K562 (cell line): Measurements from ENCODE around the gene ABCC1. TPM values are rescaled to one million over a fixed set of nuclear protein-coding genes. Genes with fewer than 3 reads are reported as not detected.

Experiments
- ATAC-seq: fragments of 200-7000 bp; cut with Tn5 transposase; 3 replicates; pipeline ENCODE4 v1.9.1; 2020; ENCODE audit warnings: moderate library complexity
- BruUV-seq: library from RNA; stranded (reverse); fragments of 400-500 nt; replicated peaks from 2 replicates; lab custom pipeline; 2021; lab: Mats Ljungman, UMichigan
- CTCF ChIA-PET: fragments of 300-600 bp; formaldehyde crosslinking; extraction: SDS; loops from one replicate; lab custom pipeline; 2021; ENCODE audit warnings: low intra/inter-chr PET ratio; lab: Yijun Ruan, JAX
- POLR2A ChIA-PET: fragments of 300-600, 350-650 bp; sonication (Branson Sonifier 250); formaldehyde crosslinking; extraction: SDS; loops from one replicate; lab custom pipeline; 2021; ENCODE audit warnings: antibody characterized with exemption, inconsistent platforms; lab: Yijun Ruan, JAX
- DNase-seq, 4 experiments: peaks; one replicate each; pipeline versions ENCODE4 v3.0.0 to v3.0.0-alpha.2; 2011 to 2018; ENCODE audit warnings: low spot score in 3 of 4, mixed read lengths in 3 of 4; ENCODE audit errors: extremely low read depth in 1 of 4
- FAIRE-seq: peaks from 2 replicates; lab custom pipeline; 2011; peaks lifted over from hg19 to GRCh38; lab: Jason Lieb, UNC
- H2AFZ ChIP-seq: 2 replicates; pipeline ENCODE4 v1.6.0; 2011; ENCODE audit warnings: low read depth, low read length, control low read depth, inconsistent platforms
- H3K27ac ChIP-seq: fragments of 200-600 bp; 3 replicates; pipeline ENCODE4 v1.8.0; 2011; ENCODE audit warnings: low read depth, mild to moderate bottlenecking, control low read depth, inconsistent platforms, low read length, moderate library complexity, mixed read lengths; ENCODE audit errors: extremely low read depth
- H3K27me3 ChIP-seq, 2 experiments: fragments of 300-600 bp in 1 of 2; 2 replicates in 1 of 2; 3 replicates in 1 of 2; pipeline versions ENCODE4 v1.6.0 to v1.8.0; 2011; ENCODE audit warnings: inconsistent platforms in 2 of 2, low read length in 2 of 2, mild to moderate bottlenecking in 1 of 2, mixed read lengths in 1 of 2, moderate library complexity in 1 of 2; ENCODE audit not compliant: control insufficient read depth in 2 of 2, insufficient read depth in 2 of 2
- H3K36me3 ChIP-seq: fragments of 300-600 bp; 3 replicates; pipeline ENCODE4 v1.8.0; 2011; ENCODE audit warnings: mild to moderate bottlenecking, low read length, inconsistent platforms; ENCODE audit not compliant: control insufficient read depth, insufficient read depth
- H3K4me1 ChIP-seq, 2 experiments: fragments of 200-600 bp in 1 of 2; replicated peaks in 1 of 2; 2 replicates in 1 of 2; 3 replicates in 1 of 2; pipeline versions ENCODE4 v1.5.1 to v1.8.0; 2011; ENCODE audit warnings: inconsistent platforms in 2 of 2, low read length in 2 of 2, mild to moderate bottlenecking in 1 of 2, mixed read lengths in 1 of 2, moderate library complexity in 1 of 2; ENCODE audit not compliant: control insufficient read depth in 2 of 2, insufficient read depth in 2 of 2
- H3K4me2 ChIP-seq: 2 replicates; pipeline ENCODE4 v1.6.1; 2011; ENCODE audit warnings: low read length, control low read depth, inconsistent platforms, mixed read lengths; ENCODE audit not compliant: insufficient read depth
- H3K4me3 ChIP-seq: fragments of 200-600 bp; sonication (generic), shearing (Covaris generic); 2 replicates; pipeline ENCODE4 v1.5.1; 2016; ENCODE audit warnings: control low read depth, inconsistent platforms
- H3K79me2 ChIP-seq: fragments of 200-600 bp; 3 replicates; pipeline ENCODE4 v1.8.0; 2011; ENCODE audit warnings: low read length, inconsistent platforms; ENCODE audit not compliant: control insufficient read depth, insufficient read depth
- H3K9ac ChIP-seq, 2 experiments: 2 replicates each; pipeline versions ENCODE4 v1.6.0 to v1.6.1; 2011; ENCODE audit warnings: low read depth in 2 of 2, low read length in 2 of 2, control low read depth in 1 of 2, inconsistent platforms in 1 of 2, mild to moderate bottlenecking in 1 of 2, mixed read lengths in 1 of 2; ENCODE audit not compliant: insufficient read depth in 1 of 2
- H3K9me1 ChIP-seq: one replicate; pipeline ENCODE4 v1.6.0; 2011; ENCODE audit warnings: inconsistent platforms, mild to moderate bottlenecking, low read length, moderate library complexity; ENCODE audit not compliant: control insufficient read depth, insufficient read depth
- H3K9me3 ChIP-seq: replicated peaks from 2 replicates; pipeline ENCODE4 v1.5.1; 2011; ENCODE audit warnings: low read depth, low read length, inconsistent platforms; ENCODE audit not compliant: control insufficient read depth, insufficient read depth
- H4K20me1 ChIP-seq: replicated peaks from 2 replicates; pipeline ENCODE4 v1.6.1; 2011; ENCODE audit warnings: low read length, inconsistent platforms, mixed read lengths; ENCODE audit not compliant: control insufficient read depth, insufficient read depth
- GABPB1 ChIP-seq: sonication (generic); formaldehyde crosslinking; IDR thresholded peaks from 2 replicates; pipeline ENCODE4 v1.8.0; 2022; ENCODE audit warnings: mild to moderate bottlenecking, missing genetic modification reagents
- HDGF ChIP-seq: fragments of 450-650 bp; IDR thresholded peaks from 2 replicates; pipeline ENCODE4 v1.6.1; 2016
- SIX5 ChIP-seq, 2 experiments: IDR thresholded peaks; 2 replicates each; pipeline ENCODE4 v1.6.1; 2011; ENCODE audit warnings: low read length in 2 of 2, borderline replicate concordance in 1 of 2, low read depth in 1 of 2, mild to moderate bottlenecking in 1 of 2, moderate library complexity in 1 of 2; ENCODE audit not compliant: insufficient read depth in 1 of 2
- U2AF1 ChIP-seq: fragments of 200-400 bp; formaldehyde crosslinking; optimal IDR thresholded peaks from 2 replicates; pipeline ENCODE3; 2017; ENCODE audit warnings: mild to moderate bottlenecking, low read depth, low read length, moderate library complexity
- ZKSCAN1 ChIP-seq: fragments of 150-350 bp; IDR thresholded peaks from 2 replicates; pipeline ENCODE4 v1.6.1; 2016; ENCODE audit warnings: low read depth, low read length
- ZNF280B ChIP-seq: fragments of 250-450 bp; sonication (Bioruptor Pico); IDR thresholded peaks from 2 replicates; pipeline ENCODE4 v1.5.1; 2021; ENCODE audit warnings: mild to moderate bottlenecking
- WGBS: fragments of 100-300 bp; shearing (Covaris generic); methylation state at CpG from one replicate; pipeline ENCODE4 v1.1.6; 2016; ENCODE audit warnings: low coverage, mixed read lengths; ENCODE audit not compliant: insufficient coverage; ENCODE audit errors: missing lambda C conversion rate; 5-methylcytosine and 5-hydroxymethylcytosine counted together
- in situ Hi-C: fragments of 300-500 bp; cut with MboI; formaldehyde crosslinking; loops from 4 replicates; pipeline ENCODE4 v1.15.0; 2018; ENCODE audit warnings: inconsistent platforms, mixed read lengths
- intact Hi-C: fragments of 100-400 bp; cut with micrococcal nuclease; formaldehyde crosslinking; loops from 2 replicates; pipeline ENCODE4 v1.14.2; 2022
- polyA plus RNA-seq, 8 experiments: library from polyadenylated mRNA; depleted of rRNA in 4 of 8; stranded (reverse) in 5 of 8; unstranded in 3 of 8; fragments of >200 nt; fragmentation: Nextera tagmentation in 2 of 8; fragmentation: Illumina TruSeq in 1 of 8; extraction: Ambion mirVana in 2 of 8; extraction: Trizol in 1 of 8; gene quantifications; 2 replicates each; pipeline versions ENCODE4 v1.2.1 to v1.2.3, GENCODE V29; 2011 to 2014; ENCODE audit warnings: inconsistent platforms in 1 of 8, missing spikeins in 1 of 8
- total RNA-seq, 7 experiments: library from RNA; depleted of rRNA in 6 of 7; stranded (reverse); fragments of >200 nt in 6 of 7; fragmentation: Illumina TruSeq in 2 of 7; extraction: Trizol in 2 of 7; gene quantifications; 2 replicates each; pipeline versions ENCODE4 v1.2.1 to v1.2.3, GENCODE V29; 2011 to 2021; ENCODE audit warnings: low replicate concordance in 1 of 7

The ABCC1 gene
- total and polyA plus RNA-seq, 9 of the 15 experiments (the other 6 are each of a cell fraction or from before 2014, with no cell fraction given), result 3.9 to 41.6 (median 10.0) TPM

GRCh38 chr16:16172991-16173390 is 223.6 kb downstream of the ABCC1 start:
- POLR2A ChIA-PET, result interaction anchor here (1.2 kb wide), 1 partner anchor 89 kb away, joined by 5 read pairs; no protein-coding TSS in a partner anchor
- Histone ChIP-seq H3K4me1 (peaks cover 0 to 4% of the 10 kb centered on the region in 2 experiments; a peak in 2 of 5 replicates), H3K27ac (no peak overlapping the region), H3K4me3 (no peak overlapping the region), H3K27me3 (peaks cover 2 to 5% of the 10 kb centered on the region in 2 experiments; a peak in 2 of 5 replicates), H3K36me3 (no peaks in the 10 kb centered on the region), H3K9me1 (no peaks in the 10 kb centered on the region), H3K9ac (no peak overlapping the region), H4K20me1 (no peaks in the 10 kb centered on the region), H3K79me2 (no peaks in the 10 kb centered on the region), H3K9me3 (peaks cover 6% of the 10 kb centered on the region), H3K4me2 (no peak overlapping the region), H2AFZ (no peak overlapping the region)
- TF ChIP-seq ZKSCAN1, result peak; percentile 73
- no peak for TF ChIP-seq U2AF1
- TF ChIP-seq GABPB1 (CRISPR knock-in tag), result no peak
- no peak for TF ChIP-seq HDGF
- no peak for TF ChIP-seq SIX5 (IDR thresholded peaks at IDR 0.05; ENCODE audit: borderline replicate concordance in 1 of 2, insufficient read depth in 1 of 2, low read depth in 1 of 2, low read length in 2 of 2)
- no peak for TF ChIP-seq ZNF280B (CRISPR knock-in tag)
- no peak for FAIRE-seq
- BruUV-seq, result no TSS peak
- 7% methylated on average over 4 of the region's 4 CpGs for WGBS
- intact Hi-C loops (no loop called here), in situ Hi-C loops (no loop called here)
- no peak for ATAC-seq
- DNase-seq, result no peak
- CTCF ChIA-PET, result no interaction called here
